Measurements from ENCODE around the gene TAOK2.

The TAOK2 gene

DNA sequence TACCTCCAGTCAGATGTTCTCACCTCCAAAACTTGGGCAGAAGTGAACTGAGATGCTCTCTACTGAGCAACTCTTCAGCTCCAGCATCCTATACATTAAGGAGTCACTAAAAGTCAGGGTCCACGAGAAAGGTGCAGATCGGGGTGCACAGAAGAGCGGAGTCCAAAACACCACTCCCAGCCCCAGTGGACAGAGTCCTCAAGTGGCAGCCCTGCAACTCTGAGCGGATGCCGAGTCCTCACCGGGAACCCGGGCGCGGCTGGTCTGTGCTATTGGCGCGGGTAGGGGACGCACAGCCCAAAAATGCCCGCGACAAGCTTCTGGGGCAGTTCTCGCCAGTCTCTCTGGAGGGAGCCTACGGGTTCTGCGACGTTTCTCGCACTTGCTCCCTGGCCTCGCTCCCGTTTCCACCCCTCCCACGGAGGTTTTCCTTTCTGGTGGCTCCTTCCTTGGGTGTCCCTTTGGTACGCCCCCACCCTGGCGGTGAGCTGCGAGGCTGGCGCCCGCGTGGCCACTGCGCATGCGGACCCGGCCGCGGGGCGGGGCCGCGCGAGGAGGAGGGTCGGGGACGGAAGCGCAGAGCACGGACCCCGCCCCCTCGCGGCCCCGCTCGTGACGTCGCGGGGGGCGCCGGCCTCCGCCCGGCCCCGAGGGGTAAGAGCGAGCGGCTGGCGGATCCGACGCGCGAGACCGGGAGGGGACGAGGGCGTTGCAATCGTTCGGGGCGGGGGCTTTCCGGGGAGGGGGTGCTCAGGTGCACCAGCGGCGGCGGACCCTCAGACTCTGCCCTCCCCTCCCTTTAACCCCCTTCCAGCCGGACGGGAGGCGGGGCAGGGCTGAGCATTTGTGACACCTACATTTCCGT is 12.0 kb upstream of the TAOK2 start, which contains the start of gene TMEM219:
Gene TMEM219 (plus strand): TSS at position 601 of the 865 bp plus-strand sequence. CDS start 1,065 bp downstream, outside the sequence.
- Histone ChIP-seq H3K36me3 (ENCODE audit: control insufficient read depth, insufficient read depth, low read length) (no peaks in the 10 kb centered on the region; the same call in 1 of the 2 replicates), H3K4me3 (replicated peaks; ENCODE audit: low read depth, low read length) (peak within 1 kb of the TSS; percentile 88), H3K27me3 (replicated peaks; ENCODE audit: control insufficient read depth, insufficient read depth, low read length) (no peaks in the 10 kb centered on the region)
- DNase-seq (ENCODE audit: extremely low read depth, insufficient read length), result peak; percentile 96
- TF ChIP-seq, protein P1, sequence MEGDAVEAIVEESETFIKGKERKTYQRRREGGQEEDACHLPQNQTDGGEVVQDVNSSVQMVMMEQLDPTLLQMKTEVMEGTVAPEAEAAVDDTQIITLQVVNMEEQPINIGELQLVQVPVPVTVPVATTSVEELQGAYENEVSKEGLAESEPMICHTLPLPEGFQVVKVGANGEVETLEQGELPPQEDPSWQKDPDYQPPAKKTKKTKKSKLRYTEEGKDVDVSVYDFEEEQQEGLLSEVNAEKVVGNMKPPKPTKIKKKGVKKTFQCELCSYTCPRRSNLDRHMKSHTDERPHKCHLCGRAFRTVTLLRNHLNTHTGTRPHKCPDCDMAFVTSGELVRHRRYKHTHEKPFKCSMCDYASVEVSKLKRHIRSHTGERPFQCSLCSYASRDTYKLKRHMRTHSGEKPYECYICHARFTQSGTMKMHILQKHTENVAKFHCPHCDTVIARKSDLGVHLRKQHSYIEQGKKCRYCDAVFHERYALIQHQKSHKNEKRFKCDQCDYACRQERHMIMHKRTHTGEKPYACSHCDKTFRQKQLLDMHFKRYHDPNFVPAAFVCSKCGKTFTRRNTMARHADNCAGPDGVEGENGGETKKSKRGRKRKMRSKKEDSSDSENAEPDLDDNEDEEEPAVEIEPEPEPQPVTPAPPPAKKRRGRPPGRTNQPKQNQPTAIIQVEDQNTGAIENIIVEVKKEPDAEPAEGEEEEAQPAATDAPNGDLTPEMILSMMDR (IDR thresholded peaks at IDR 0.05; ENCODE audit: insufficient read depth, low read length, poor library complexity, severe bottlenecking), result peak; percentile 28

DNA sequence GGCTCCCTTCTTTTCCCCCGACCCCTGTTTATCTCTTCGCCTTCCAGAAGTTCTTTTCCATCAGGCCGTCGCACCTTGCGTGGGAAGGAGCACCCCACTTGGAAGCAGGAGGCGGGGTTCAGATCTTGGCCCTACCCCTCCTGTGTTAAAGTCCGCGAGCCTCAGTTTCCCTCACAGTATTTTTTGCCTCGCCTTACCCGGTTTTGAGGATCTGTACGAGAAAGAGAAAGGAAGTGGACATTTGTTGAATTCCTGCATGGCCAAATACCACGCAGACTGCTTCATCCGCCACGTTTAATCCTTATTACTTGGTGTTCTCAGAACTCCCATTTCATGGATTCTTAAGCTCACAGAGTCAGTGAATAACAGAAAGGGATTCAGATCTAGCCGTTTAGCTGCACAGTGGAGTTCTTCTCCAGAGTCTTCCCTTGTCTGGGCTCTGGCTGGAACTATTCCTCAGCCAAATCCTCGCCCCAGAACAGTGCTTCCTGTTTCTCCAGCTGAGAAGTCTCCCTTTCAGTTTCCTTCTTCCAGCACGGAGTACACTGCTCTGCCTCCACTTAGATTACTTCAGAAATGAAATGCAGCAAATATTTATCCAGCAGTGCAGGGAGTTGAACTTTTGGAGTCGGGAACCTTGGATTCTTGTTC is 11.2 kb upstream of the TAOK2 start:
- no peaks in the 10 kb centered on the region for H3K27me3 ChIP-seq (replicated peaks; ENCODE audit: control insufficient read depth, insufficient read depth, low read length)
- TF ChIP-seq, protein P1 (IDR thresholded peaks at IDR 0.05; ENCODE audit: insufficient read depth, low read length, poor library complexity, severe bottlenecking), result no peak
- DNase-seq (ENCODE audit: extremely low read depth, insufficient read length), result no peak
- peak overlapping the region; percentile 88 for H3K4me3 ChIP-seq (replicated peaks; ENCODE audit: low read depth, low read length)
- H3K36me3 ChIP-seq (ENCODE audit: control insufficient read depth, insufficient read depth, low read length), result no peaks in the 10 kb centered on the region; the same call in none of the 2 replicates

DNA sequence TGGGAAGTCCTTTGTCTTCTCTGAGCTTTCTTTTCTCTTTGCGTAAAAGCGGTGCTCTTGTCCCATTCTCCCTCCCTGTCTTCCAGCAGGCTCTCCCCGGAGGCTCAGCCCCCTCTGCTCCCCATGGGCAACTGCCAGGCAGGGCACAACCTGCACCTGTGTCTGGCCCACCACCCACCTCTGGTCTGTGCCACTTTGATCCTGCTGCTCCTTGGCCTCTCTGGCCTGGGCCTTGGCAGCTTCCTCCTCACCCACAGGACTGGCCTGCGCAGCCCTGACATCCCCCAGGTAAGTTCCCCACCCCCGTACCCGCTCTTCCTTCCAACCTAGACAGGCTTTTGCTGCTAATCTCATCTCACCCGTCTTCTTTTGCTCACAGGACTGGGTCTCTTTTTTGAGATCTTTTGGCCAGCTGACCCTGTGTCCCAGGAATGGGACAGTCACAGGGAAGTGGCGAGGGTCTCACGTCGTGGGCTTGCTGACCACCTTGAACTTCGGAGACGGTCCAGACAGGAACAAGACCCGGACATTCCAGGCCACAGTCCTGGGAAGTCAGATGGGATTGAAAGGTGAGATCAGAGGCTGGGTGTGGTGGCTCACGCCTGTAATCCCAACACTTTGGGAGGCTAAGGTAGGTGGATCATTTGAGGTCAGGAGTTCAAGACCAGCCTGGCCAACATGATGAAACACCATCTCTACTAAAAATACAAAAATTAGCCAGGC is 10.5 kb upstream of the TAOK2 start:
- Histone ChIP-seq H3K36me3 (ENCODE audit: control insufficient read depth, insufficient read depth, low read length) (peaks cover 2% of the 10 kb centered on the region), H3K4me3 (replicated peaks; ENCODE audit: low read depth, low read length) (peak overlapping the region; percentile 88), H3K27me3 (replicated peaks; ENCODE audit: control insufficient read depth, insufficient read depth, low read length) (no peaks in the 10 kb centered on the region)
- TF ChIP-seq, protein P1 (IDR thresholded peaks at IDR 0.05; ENCODE audit: insufficient read depth, low read length, poor library complexity, severe bottlenecking), result no peak
- DNase-seq (ENCODE audit: extremely low read depth, insufficient read length), result no peak

DNA sequence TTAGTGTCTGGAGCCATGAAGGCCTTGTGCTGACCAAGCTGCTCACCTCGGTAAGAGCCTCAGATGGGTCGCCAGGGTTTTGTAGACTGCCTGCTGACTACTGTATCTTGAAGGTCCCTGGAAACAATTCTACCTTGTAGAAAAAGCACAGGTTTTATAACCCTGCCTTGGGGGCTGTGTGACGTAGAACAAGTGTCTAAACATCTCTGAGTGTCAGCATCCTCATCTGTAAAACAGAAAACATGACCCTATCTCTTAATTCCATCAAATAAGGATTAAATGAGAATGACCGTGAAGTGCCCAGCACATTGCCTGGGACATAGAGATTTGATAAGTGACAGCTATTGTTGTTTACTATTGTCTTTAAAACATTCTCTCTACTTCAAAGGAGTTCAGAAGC is 5.5 kb upstream of the TAOK2 start:
- TF ChIP-seq, protein P1 (IDR thresholded peaks at IDR 0.05; ENCODE audit: insufficient read depth, low read length, poor library complexity, severe bottlenecking), result no peak
- DNase-seq (ENCODE audit: extremely low read depth, insufficient read length), result no peak
- peaks cover 2% of the 10 kb centered on the region for H3K36me3 ChIP-seq (ENCODE audit: control insufficient read depth, insufficient read depth, low read length)
- H3K27me3 ChIP-seq (replicated peaks; ENCODE audit: control insufficient read depth, insufficient read depth, low read length), result no peaks in the 10 kb centered on the region
- no peak overlapping the region for H3K4me3 ChIP-seq (replicated peaks; ENCODE audit: low read depth, low read length)

DNA sequence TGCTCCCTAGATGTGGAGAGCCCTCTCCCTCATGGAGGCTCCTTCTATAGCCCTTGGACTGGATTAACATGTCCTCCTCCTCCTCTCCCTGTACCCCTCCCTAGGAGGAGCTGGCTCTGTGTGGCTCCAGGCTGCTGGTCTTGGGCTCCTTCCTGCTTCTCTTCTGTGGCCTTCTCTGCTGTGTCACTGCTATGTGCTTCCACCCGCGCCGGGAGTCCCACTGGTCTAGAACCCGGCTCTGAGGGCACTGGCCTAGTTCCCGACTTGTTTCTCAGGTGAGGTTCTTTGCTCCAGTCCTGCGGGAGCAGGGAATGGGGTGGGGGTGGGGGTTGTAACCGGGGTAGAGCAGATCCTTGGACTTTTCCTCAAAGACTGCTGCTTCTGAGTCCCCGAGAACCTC is 2.4 kb upstream of the TAOK2 start:
- H3K36me3 ChIP-seq (ENCODE audit: control insufficient read depth, insufficient read depth, low read length), result peaks cover 2% of the 10 kb centered on the region
- no peak for DNase-seq (ENCODE audit: extremely low read depth, insufficient read length)
- TF ChIP-seq, protein P1 (IDR thresholded peaks at IDR 0.05; ENCODE audit: insufficient read depth, low read length, poor library complexity, severe bottlenecking), result no peak
- H3K27me3 ChIP-seq (replicated peaks; ENCODE audit: control insufficient read depth, insufficient read depth, low read length), result no peaks in the 10 kb centered on the region
- no peak overlapping the region for H3K4me3 ChIP-seq (replicated peaks; ENCODE audit: low read depth, low read length)

All from GM06990 (cell line).